Spleen (tissue), 11 donors: ENCODE measurements around the gene SRGAP1. TPM values are rescaled to one million over a fixed set of nuclear protein-coding genes. Genes with fewer than 3 reads are reported as not detected.

ENCODE experiments used
- DNase-seq: peaks from one replicate; pipeline ENCODE4 v3.0.0-alpha.2; 2020
- H3K27ac ChIP-seq, 8 donors: fragments of 200-600 bp; sonication (generic) in 7 of 8; 1 replicate in 4 of 8; 2 replicates in 4 of 8; pipeline versions ENCODE4 v1.5.0 to v1.8.0; 2016 to 2021; ENCODE audit warnings: inconsistent platforms in 4 of 8, mild to moderate bottlenecking in 4 of 8, moderate library complexity in 1 of 8
- H3K27me3 ChIP-seq, 7 donors: fragments of 200-600 bp; sonication (generic) in 6 of 7; replicated peaks in 1 of 7; 1 replicate in 4 of 7; 2 replicates in 3 of 7; pipeline versions ENCODE4 v1.5.0 to v1.8.0; 2016 to 2021; ENCODE audit warnings: inconsistent platforms in 3 of 7, mild to moderate bottlenecking in 1 of 7
- H3K36me3 ChIP-seq, 6 donors: fragments of 200-600 bp; sonication (generic) in 5 of 6; 1 replicate in 4 of 6; 2 replicates in 2 of 6; pipeline versions ENCODE4 v1.5.0 to v1.8.0; 2016 to 2021; ENCODE audit warnings: inconsistent platforms in 2 of 6
- H3K4me1 ChIP-seq, 6 donors: fragments of 200-600 bp; sonication (generic) in 5 of 6; 1 replicate in 3 of 6; 2 replicates in 3 of 6; pipeline versions ENCODE4 v1.5.0 to v1.8.0; 2016 to 2021; ENCODE audit warnings: inconsistent platforms in 3 of 6
- H3K4me3 ChIP-seq, 8 donors: fragments of 200-600 bp; sonication (generic) in 7 of 8; 1 replicate in 4 of 8; 2 replicates in 4 of 8; pipeline versions ENCODE4 v1.5.0 to v1.8.0; 2016 to 2021; ENCODE audit warnings: inconsistent platforms in 4 of 8, mild to moderate bottlenecking in 4 of 8, moderate library complexity in 2 of 8
- H3K9me3 ChIP-seq, 8 donors: fragments of 200-600 bp; sonication (generic) in 7 of 8; 1 replicate in 4 of 8; 2 replicates in 4 of 8; pipeline versions ENCODE4 v1.5.0 to v1.8.0; 2016 to 2021; ENCODE audit warnings: inconsistent platforms in 4 of 8
- POLR2A ChIP-seq, 3 donors: fragments of 450-650 bp; IDR thresholded peaks; one replicate each; pipeline ENCODE4 v1.5.1; 2017; ENCODE audit warnings: antibody characterized with exemption in 3 of 3, mild to moderate bottlenecking in 1 of 3
- POLR2AphosphoS5 ChIP-seq, 3 donors: sonication (generic); formaldehyde crosslinking; IDR thresholded peaks; one replicate each; pipeline ENCODE4 v1.5.1; 2017; ENCODE audit warnings: antibody characterized with exemption in 3 of 3
- WGBS, 5 donors: extraction: QIAGEN DNeasy Blood & Tissue Kit in 3 of 5; methylation state at CpG; one replicate each; pipeline versions ENCODE4 v1.1.5 to v1.1.7; 2013 to 2018; 5-methylcytosine and 5-hydroxymethylcytosine counted together
- intact Hi-C: fragments of 100-400 bp; cut with DNase I; formaldehyde crosslinking; loops from one replicate; pipeline ENCODE4 v1.15.0; 2023; ENCODE audit warnings: low total_unique reads
- polyA plus RNA-seq, 3 donors: library from polyadenylated mRNA; stranded (reverse); fragments of 200-250 nt; gene quantifications; one replicate each; pipeline ENCODE4 v1.2.1, GENCODE V29; 2013
- total RNA-seq, 7 donors: library from RNA; depleted of rRNA in 3 of 7; stranded (reverse); fragments of >200 nt in 3 of 7; fragmentation: NEBNext Ultra II Directional in 4 of 7; extraction: Animal tissue kit (Norgen Biotek cat#: 25700) in 4 of 7; gene quantifications; one replicate each; pipeline versions ENCODE4 v1.1.0 to v1.2.1, GENCODE V29; 2016 to 2021
- TF ChIP-seq, protein P1 (sequence below), 11 experiments: fragments of 200-600 bp in 7 of 11; fragments of 450-650 bp in 4 of 11; sonication (generic) in 4 of 11; IDR thresholded peaks in 8 of 11; conservative IDR thresholded peaks in 3 of 11; 1 replicate in 7 of 11; 2 replicates in 4 of 11; pipeline versions ENCODE4 v1.4.0 to v1.8.0; 2016 to 2021; ENCODE audit warnings: antibody characterized with exemption in 11 of 11, inconsistent platforms in 4 of 11, mild to moderate bottlenecking in 1 of 11
- donor health status: healthy with polysubstance abuse.
- donor health status: DM: no; HTN: no; CAD: no; lungs with moderate emphysema.
- donor health status: DM: no; HTN: no; CAD: no.
- donor health status: Bipolar disorder and iron deficiency.
- donor health status: healthy.
- donor health status: DM: no; HTN: no; CAD: no.
- donor health status: DM: yes; HTN: yes; CAD: no.

Gene SRGAP1
- total and polyA plus RNA-seq, 10 donors: 0.37 to 20.1 (median 13.4) TPM

- 68 to 79% (median 74%) methylated on average over 4 of the region's 4 CpGs for WGBS, 5 donors
- no peak overlapping the region for H3K4me3 ChIP-seq
- no peaks in the 10 kb centered on the region for H3K9me3 ChIP-seq
- no peaks in the 10 kb centered on the region for H3K36me3 ChIP-seq
- TF ChIP-seq, protein P1, sequence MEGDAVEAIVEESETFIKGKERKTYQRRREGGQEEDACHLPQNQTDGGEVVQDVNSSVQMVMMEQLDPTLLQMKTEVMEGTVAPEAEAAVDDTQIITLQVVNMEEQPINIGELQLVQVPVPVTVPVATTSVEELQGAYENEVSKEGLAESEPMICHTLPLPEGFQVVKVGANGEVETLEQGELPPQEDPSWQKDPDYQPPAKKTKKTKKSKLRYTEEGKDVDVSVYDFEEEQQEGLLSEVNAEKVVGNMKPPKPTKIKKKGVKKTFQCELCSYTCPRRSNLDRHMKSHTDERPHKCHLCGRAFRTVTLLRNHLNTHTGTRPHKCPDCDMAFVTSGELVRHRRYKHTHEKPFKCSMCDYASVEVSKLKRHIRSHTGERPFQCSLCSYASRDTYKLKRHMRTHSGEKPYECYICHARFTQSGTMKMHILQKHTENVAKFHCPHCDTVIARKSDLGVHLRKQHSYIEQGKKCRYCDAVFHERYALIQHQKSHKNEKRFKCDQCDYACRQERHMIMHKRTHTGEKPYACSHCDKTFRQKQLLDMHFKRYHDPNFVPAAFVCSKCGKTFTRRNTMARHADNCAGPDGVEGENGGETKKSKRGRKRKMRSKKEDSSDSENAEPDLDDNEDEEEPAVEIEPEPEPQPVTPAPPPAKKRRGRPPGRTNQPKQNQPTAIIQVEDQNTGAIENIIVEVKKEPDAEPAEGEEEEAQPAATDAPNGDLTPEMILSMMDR (IDR thresholded peaks at IDR 0.05 in 8 of 11, conservative IDR thresholded peaks at IDR 0.05 in 3 of 11): no peak
- TF ChIP-seq POLR2A (IDR thresholded peaks at IDR 0.05) (no peak), POLR2AphosphoS5 (IDR thresholded peaks at IDR 0.05) (no peak)
- DNase-seq: no peak
- H3K27ac ChIP-seq: no peak overlapping the region
- no peaks in the 10 kb centered on the region for H3K27me3 ChIP-seq
- H3K4me1 ChIP-seq: no peaks in the 10 kb centered on the region
- intact Hi-C loops: no loop called here
Observed at GRCh38 chr12:63977441-63977840, 132.9 kb downstream of the SRGAP1 start.

DNA sequence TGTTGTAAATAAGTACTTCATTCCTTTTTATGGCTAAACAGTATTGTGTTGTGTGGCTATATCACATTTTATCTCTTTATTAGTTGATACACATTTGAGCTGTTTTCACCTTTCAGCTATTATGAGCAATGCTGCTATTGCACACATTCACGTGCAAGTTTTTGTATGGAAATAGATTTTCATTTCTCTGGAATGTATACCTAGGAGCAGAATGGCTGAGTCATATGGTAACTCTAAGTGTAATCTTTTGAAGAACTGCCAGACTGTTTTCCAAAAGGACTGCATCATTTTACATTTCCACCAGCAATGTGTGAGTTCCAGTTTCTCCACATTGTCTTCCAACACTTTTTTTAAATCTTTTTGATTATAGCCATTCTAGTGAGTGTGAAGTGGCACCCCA lies 134.0 kb downstream of the SRGAP1 start:
- Histone ChIP-seq H3K27me3 (no peaks in the 10 kb centered on the region), H3K9me3 (no peaks in the 10 kb centered on the region), H3K27ac (no peak overlapping the region), H3K36me3 (no peaks in the 10 kb centered on the region), H3K4me1 (no peaks in the 10 kb centered on the region), H3K4me3 (no peak overlapping the region)
- no peak for DNase-seq
- intact Hi-C loops: no loop called here
- 86 to 97% (median 92%) methylated on average over 1 of the region's 1 CpG for WGBS, 5 donors
- TF ChIP-seq POLR2AphosphoS5 (IDR thresholded peaks at IDR 0.05) (no peak), POLR2A (IDR thresholded peaks at IDR 0.05) (no peak)
- TF ChIP-seq, protein P1 (IDR thresholded peaks at IDR 0.05 in 8 of 11, conservative IDR thresholded peaks at IDR 0.05 in 3 of 11): no peak

- Histone ChIP-seq H3K27me3 (no peaks in the 10 kb centered on the region), H3K4me3 (no peak overlapping the region), H3K27ac (no peak overlapping the region), H3K36me3 (no peaks in the 10 kb centered on the region), H3K4me1 (no peaks in the 10 kb centered on the region), H3K9me3 (no peaks in the 10 kb centered on the region)
- 91 to 95% (median 94%) methylated on average over 4 of the region's 4 CpGs for WGBS, 5 donors
- intact Hi-C loops: no loop called here
- TF ChIP-seq POLR2AphosphoS5 (IDR thresholded peaks at IDR 0.05) (no peak), POLR2A (IDR thresholded peaks at IDR 0.05) (no peak)
- TF ChIP-seq, protein P1 (IDR thresholded peaks at IDR 0.05 in 8 of 11, conservative IDR thresholded peaks at IDR 0.05 in 3 of 11): no peak
- DNase-seq: no peak
Observed at GRCh38 chr12:63980211-63980610, 135.7 kb downstream of the SRGAP1 start.

GRCh38 chr12:63981343-63981742 lies 136.8 kb downstream of the SRGAP1 start:
- intact Hi-C loops: no loop called here
- no peaks in the 10 kb centered on the region for H3K36me3 ChIP-seq
- WGBS, 5 donors: 81 to 89% (median 87%) methylated on average over 2 of the region's 2 CpGs

More at GRCh38 chr12:63981343-63981742, 136.8 kb downstream of the SRGAP1 start:
- Histone ChIP-seq H3K27ac (no peak overlapping the region), H3K4me3 (no peak overlapping the region), H3K27me3 (no peaks in the 10 kb centered on the region), H3K9me3 (no peaks in the 10 kb centered on the region), H3K4me1 (no peaks in the 10 kb centered on the region)
- DNase-seq: no peak
- TF ChIP-seq POLR2A (IDR thresholded peaks at IDR 0.05) (no peak), POLR2AphosphoS5 (IDR thresholded peaks at IDR 0.05) (no peak)
- TF ChIP-seq, protein P1 (IDR thresholded peaks at IDR 0.05 in 8 of 11, conservative IDR thresholded peaks at IDR 0.05 in 3 of 11): no peak
